NCI-H345 (cell line): Measurements from ENCODE around the gene UFD1.

Experiments used
- DNase-seq: peaks from one replicate; lab custom pipeline; 2025; lab: John Stamatoyannopoulos, UW

UFD1 gene

DNA sequence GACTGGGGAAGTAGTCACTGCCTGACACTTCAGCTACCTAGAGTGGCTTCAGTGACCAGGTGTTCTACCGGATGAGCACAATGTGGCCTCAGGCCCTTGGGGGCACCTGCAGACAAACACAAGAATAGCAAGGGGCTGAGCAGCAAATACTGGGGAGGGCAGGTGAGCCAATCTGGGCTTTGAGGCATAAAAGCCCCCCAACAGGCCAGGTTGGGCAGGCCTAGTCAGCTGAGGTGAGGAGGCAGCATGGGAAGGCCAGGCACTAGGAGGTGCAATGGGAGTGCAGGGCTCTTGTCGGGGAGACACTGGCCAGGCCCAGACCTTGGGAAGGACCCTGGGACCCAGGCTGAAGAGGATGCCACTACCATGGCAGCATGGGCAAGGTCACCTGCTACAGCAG is 9.0 kb downstream of the UFD1 start:
- no peak for DNase-seq

DNA sequence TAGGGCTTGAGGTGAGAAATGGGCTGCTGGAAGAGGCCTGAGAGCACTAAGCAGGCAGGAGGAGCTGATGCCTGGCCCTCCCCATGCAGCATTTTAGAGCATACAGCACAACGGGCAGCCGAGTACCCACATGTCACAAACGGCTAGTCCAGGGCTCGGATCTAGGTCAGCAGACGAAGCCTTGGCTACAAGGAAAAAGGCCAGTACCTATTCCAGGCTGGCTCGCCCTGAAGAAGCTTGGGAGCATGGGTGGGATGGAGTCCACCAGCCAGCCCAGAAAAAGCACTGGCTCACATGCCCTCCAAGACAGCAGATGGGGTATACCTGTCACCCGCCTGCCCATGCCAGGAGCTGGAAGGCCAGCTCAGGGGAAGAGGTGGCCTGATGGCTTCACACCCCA is 9.6 kb downstream of the UFD1 start:
- DNase-seq = no peak

DNA sequence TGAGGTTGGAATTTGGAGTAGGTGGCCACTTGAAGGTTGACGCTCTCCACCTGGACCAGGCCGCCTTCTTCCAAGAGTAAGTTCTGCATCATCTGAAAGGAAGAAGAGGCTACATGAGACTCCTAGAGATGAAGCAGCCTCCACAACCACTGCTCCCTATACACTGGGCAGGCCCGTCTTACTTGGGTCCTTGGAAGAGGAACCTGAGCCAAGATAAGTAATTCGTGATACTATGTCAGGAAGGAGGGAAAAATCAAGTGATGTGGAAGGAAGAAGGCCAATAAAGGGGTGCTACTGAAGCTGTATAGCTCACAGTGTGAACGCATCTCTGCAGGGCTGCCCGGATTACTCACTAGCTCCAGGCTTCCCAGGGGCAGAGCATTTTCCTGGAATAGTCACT is 11.1 kb downstream of the UFD1 start:
- DNase-seq = no peak

DNA sequence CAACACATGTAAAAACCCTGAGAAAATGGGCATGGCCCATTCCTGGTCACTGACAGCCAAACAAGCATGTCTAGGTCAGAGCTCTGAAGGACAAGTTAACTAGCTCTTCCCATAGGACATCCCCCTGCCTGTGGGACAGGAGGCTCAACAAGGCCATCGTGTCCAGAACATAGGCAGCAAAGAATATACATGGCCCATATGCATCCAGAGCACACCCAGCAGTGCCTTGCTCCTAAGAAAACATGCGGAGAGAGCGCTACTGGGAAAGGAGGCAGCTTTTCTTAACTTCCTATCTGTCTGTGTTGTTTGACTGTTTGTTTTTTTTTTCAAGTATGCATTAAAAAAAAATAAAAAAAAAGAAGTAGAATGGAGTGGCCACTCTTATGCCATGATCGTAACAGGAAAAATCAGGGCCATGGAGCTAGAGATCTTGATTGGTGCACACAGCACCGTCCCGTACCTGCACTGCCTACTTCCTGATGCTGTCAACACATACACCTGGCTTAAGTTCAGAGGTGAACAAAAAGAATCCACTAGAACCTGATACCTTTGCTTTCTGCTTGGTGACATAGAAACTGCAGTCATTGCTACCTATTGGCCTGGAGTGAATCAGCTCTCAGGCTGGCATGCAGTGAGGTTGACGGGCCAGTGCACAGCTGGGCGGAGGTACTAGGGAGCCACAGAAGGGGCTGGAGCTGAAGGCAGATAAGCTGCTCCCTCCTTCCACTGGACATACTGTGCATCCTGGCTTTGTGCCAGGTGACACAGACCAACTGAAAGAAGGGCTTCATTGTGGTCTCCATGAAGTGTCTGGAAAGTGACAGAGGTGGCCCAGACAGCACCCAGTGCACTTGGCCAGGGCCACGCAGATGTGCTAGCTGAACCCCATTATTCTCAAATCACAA is 11.9 kb downstream of the UFD1 start:
- no peak for DNase-seq

DNA sequence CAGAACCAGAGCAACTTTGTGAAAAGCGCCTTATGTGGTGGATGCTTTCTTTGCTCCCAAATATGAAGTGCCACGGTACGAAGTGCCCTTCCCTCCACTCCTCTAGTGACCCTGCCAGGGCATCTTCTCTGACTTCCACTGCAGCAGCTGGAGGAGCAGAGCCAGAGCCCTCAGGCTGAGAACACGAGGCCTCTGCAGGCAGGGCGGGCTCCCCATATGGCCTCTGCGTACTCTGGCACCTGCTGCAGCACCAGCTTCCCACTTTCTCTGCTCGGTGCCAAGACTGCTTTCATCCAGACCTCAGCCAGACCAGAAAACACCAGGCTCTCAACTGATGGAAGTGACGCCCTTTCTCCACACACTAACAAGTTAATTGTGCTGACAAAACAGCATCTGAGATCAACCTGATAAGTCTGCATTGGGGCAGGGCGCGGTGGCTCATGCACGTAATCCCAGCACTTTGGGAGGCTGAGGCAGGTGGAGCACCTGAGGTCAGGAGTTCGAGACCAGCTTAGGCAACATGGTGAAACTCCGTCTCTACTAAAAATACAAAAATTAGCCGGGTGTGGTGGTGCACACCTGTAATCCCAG is 12.8 kb downstream of the UFD1 start:
- no peak for DNase-seq

DNA sequence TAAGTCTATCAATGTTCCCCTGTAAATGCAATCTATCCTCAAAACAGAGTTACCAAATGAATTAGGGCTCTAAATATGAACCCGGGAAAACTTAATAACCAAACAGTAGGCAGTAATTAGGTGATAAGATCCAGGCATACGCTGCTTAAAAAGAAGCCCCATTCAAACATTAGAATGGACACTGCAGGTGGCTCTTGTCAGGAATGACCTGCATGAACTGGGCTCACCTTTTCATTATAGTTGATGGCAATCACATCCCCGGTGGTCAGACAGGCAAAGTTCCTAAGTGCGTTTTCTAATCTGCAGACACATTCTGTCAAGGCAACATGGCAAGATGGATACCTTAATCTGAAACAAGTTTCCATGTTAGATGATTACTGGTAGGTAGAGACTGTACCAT is 14.0 kb downstream of the UFD1 start:
- no peak for DNase-seq

DNA sequence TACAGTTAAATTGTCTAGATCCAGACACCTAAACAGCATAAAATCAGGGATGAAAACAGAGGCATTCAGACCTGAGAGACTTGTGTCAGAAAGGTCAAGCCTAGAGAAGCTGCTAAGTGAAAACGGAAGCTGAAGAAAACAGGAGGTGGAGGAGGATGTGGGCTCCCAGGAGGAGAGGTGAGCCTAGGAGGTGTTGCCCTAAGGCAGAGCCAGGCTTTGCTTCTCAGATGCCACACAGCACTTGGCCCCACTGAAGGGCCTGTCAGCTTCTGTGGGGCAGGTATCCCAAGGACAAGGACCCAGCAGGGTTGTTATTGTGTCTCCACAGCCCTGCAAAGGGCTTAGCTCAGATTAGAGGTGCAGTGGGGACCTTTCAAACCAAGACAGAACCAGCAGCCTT is 14.4 kb downstream of the UFD1 start:
- no peak for DNase-seq

DNA sequence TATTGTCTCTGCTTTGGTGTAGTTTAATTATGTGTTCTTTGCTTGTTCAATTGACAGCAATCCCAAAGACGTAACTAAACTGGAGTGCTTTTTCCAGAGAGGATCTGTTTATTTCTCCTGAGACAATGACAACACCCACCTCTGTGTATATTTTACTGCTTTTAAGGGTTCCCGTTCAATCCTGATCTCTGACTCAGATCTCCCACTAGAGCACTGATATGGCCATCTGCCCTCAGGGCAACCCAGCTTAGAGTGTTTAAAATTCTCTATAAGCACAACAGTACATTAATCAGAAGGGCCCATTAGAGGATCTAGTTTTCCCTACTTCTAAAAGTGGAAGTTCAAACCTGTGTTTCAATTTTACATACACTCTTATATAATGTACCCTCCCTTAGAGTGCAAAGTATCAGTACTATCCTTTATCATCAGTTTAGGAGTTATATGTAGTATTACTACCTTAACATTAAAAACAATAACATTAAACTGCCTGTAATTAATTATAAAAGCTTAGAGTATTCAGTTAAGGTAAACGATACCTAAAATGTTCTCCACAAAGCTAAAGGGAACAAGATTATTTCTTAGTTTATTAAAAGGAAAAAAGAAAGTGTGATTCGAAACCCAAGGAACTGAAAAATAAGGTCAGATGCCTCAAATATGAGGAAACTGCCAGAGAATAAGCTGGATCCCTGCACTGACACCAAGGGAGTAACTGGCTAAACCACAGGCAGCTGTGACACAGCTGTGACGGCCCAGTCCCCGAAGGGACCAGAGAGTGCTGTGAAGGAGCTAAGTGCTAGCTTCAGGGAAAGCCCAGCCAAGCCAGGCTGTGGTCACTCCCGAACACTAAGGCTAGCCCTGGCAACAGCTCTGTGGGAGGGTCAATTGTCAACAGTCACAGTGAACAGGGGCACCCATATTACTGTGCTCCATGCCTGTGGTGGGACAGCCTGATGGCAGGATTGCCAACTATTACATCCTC is 15.2 kb downstream of the UFD1 start:
- no peak for DNase-seq

DNA sequence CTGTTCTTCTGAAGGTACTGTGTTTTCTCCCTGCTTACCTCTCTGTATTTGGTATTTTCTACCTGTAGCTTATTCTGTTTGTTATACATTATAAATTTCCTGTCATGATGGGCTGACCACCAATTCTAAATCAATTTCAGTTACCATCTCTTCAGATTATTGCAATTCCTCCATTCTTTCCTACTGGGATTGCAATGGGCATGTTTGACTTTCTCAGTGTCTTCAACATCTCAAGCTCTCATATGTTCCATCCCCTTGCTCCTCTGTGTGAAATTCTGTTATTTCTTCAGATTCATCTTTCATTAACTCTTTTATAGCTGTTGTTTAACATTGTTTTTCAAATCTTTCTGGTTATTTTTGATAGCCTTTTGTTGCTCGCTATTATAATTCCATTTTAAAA is 16.0 kb downstream of the UFD1 start:
- no peak for DNase-seq

DNA sequence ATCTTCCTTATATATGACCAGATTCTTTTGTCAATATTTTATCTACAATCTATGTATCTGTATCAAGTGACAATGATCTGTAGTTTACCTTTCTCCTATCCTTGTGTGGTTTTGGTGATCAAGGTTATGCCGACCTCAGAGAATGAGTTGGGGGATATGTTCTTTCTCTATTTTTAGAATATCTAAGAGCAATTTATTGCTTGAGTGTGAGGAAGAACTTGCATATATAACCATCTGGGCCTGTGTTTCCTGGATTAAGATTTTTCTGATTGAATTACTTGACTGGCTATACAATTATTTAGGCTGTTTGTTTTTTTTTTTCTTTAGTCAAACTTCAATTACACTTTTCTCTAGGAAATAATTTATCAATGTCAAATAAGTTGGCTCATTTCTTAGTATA is 17.5 kb downstream of the UFD1 start:
- DNase-seq = no peak

DNA sequence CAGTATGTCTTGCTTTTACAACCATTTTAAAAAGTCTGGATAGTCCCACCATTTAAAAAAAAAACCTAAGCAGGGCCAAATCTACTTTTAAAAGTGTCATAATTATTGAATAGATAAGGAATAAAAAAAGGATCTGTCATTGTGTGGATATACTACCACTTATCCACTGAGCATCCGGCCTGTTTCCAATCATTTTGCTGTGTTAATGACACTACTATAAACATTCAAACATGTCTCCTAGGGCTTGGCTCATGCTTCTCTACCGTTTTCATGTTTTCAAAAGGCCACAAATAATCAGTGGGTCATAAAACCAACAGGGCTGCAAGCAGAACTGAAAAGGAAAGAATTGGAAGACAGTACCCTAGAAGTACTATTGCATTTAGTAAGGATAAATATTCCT is 19.0 kb downstream of the UFD1 start:
- no peak for DNase-seq

DNA sequence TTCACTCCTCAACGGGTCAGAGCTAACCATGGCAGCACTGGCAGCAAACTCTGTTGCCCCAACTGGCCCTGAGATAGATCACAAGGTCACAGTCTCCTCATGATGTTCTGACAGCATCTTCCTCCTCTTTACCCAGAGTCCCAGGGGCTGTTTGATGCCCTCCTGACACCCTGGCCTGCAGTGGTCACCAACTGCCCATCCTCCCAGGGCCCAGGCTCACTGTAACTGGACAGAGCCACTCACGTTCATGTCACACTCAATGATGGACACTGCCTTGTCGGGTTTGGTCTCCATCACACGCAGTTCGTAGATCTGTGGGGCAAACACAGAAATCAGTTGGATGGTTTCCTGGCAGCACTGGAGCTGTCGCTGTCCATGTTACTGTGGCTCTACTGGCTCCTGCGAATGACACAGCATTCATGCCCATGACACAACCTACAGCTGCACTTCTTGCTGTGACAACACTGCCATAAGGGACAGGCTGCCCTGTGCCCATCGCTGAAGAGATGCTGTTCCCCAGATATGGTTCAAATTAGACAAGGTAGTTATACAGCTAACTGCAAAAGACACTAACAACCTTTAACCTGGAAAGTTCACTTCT is 21.1 kb downstream of the UFD1 start:
- DNase-seq = no peak

DNA sequence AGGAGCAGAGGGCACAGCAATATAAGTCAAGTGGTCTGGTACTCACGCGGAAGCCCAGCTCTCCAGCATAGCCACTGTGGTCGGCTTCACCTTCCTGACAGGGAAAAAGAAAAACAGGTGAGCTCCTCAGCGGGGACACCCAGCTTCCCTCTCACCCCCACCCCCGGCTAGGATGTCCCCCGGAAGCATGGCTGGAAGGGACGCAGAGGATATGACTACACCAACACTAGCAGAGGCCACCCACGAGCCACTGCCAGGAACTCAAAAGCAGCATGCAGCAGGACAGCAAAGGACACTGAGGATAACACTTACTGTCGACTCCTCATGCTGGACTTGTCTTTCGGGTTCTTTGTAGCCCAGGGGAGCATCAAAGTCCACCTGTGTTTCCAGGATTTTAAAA is 22.5 kb downstream of the UFD1 start:
- DNase-seq = no peak

DNA sequence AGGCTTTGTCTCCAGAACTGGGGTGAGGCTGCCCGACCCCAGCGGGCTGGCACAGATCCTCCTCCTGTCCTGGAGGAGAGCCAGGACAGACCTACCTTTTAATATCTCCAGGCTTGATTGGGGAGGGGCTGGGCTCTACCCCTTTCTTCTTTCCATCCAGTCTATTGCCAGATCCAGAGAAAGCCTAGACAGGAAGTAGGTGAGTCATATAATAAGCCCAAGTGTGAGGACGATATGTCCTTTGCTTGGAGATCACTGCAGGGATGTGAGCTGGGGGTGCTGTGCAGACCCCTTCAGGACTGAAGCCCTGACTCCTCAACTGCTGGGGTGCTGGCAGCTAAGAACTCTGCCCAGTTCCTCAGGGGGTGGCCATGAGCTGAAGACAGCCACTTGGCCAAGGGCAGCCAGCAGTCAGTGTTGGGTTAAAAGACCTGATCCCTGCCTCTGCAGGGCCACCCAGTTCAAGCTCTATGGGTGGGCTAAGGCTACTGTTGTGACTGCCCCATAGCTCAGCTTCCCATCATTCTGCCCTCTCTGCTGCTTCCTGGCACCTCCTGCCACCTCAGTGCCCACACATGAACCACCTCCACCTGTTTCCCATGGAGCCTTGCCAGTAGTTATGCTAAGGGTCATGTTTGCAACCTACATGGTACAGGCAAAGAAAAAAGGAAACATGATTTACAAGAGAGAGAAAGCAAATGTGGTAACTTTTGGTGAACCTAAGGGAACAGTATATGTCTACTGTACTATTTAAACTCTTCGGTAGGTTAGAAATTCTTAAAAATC is 23.2 kb downstream of the UFD1 start:
- DNase-seq = no peak

DNA sequence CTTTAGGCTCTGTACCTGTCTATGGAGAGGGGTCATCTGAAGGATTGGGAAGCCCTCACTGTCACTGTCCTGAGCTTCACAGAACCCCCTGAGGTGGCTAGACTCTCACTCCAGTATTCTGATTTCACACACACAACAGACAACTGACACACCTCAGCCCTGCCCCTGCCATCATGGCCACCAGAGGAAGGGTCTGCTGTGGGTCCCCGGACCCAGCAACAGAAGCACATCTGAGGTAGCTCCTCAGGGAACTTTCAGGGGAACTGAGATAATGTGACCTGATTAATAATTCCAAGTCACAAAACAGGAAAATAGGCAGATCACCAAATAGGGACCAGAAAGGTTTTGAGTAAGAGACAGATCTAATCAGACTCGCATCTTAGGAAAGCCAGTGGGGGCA is 24.0 kb downstream of the UFD1 start:
- no peak for DNase-seq

DNA sequence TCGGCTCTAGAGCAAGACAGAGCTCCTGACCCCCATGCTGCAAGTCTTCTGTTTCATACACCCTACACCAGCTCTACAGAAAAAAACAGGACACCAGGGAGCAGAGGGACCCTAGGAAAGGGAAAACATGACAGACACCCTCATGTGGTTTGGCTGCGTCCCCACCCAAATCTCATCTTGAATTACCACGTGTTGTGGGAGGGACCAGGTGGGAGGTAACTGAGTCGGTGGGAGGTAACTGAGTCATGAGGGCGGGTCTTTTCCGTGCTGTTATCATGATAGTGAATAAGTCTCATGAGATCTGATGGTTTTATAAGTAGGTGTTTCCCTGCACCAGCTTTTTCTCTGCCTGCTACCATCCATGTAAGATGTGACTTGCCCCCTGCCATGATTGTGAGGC is 24.8 kb downstream of the UFD1 start:
- no peak for DNase-seq

DNA sequence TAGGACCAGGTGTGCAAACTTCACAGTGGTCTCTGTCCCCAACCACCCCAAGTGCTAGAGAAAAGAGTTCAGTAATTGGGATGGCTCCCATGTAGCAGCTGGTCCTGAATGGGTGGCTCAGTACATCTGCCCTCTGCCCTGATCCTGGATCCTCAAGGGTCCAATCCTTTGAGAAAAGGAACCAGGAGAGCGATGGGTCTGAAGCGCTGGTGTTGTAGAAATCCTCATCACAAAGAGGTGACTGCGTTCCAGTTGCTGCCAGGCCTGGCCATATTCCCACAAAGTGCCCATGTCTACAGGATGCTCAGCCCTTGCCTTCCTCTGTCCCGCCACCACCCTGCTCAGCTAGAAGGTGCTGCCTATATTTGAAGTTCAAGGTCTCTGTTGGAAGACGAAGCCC is 25.3 kb downstream of the UFD1 start:
- no peak for DNase-seq

DNA sequence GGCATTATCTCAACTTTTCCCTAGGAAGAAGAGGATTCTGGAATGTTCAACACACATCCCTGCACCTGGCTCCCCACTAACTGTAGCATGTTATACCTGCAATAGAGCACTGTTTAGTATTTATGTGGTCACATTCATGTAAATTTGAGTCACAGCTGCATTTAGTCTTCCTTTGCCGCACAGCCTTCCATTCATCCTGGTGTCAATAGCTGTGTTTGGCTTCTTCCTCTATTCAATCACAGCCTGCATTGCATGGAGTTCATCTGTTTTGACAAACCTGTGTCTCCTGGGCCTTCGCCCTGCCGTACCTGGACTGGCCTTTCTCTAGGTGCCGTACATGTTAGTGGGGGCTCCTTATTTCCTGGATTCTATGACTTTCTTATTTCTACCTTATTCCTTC is 27.4 kb downstream of the UFD1 start:
- DNase-seq = no peak

DNA sequence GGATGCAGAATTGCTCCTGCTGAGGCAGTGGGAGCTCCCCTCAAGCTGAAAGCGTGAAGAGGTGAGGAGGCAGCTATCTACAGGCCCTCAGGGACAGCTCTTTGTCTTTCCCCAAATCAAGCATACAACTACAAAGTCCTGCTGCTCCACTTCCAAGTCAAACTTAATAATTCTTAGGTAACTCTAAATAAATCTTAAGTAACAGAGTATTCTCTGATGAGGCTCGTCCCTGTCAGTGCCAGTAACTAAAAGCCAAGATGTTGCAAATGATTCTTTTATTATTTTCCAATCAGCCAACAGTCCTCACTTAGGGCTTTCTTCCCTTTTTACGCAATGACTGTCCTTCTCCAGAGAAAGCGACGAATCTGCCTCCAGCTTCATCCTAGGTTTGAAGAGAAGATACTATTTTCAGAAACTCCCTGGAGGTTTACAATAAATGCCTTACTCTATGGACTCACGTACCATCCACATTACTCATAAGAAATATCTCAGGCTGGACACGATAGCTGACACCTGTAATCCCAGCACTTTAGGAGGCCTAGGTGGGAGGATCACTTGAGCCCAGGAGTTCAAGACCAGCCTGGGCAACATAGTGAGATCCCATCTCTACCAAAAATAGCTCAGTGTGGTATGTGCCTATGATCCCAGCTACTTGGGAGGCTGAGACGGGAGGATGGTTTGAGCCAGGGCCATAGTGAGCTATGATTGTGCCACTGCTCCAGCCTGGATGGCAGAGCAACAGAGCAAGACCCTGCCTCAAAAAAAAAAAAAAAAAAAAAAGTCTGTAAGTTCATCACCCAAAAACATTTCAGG is 28.4 kb downstream of the UFD1 start:
- no peak for DNase-seq

DNA sequence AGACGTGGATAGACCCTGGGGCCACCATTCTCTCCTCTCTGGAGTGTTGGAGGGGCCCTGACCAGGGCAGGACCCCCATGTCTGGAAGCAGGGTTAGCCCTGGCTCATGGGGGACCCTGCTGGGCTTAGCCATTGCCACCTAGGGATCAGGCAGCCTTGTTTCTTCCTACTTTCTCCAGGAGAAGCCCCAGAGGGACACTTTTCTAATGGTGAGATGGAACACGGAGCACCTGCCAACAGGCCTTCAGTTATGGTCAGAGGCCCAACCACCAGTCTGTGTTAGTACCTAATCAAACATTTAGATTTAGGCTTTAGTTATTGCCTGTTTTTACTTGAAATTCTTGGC is 29.6 kb downstream of the UFD1 start:
- DNase-seq = no peak
